ENCODE measurements around the gene SGCD.
A peak's percentile ranks its signal among the peaks of the same experiment; 100 is the strongest.
"Not testable (repeated sequence)": the region's sequence is repeated elsewhere in the genome, so short reads cannot be mapped to it uniquely, and the experiment has no call there.

SGCD gene

DNA sequence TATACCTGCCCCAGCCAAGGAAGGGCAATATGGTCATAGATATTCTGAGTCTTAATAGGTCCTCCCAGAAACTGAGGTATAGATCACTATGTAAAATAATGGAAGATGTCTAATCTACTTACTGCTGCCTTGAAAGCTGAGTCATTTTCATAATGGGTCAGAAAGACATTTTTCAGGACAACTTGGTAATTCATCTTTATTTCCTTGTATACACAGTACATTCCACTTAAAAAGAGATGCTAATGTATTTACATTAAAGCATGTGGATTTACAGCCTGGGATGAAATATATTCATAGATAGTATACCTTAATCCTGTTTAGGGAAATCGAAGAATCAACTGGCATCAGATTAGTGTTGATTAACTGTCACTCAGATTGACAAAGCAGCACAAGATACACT, 304.0 kb downstream of the SGCD start:
- DNase-seq (ENCODE audit: low spot score), result no peak

GRCh38 chr5:156634301-156634700, 307.3 kb downstream of the SGCD start:
- no peak for DNase-seq (ENCODE audit: low spot score)

- no peak for DNase-seq (ENCODE audit: low spot score)
Measured at GRCh38 chr5:156640691-156641241, 313.8 kb downstream of the SGCD start.

GRCh38 chr5:156641686-156642085, 314.7 kb downstream of the SGCD start:
- no peak for DNase-seq (ENCODE audit: low spot score)

DNA sequence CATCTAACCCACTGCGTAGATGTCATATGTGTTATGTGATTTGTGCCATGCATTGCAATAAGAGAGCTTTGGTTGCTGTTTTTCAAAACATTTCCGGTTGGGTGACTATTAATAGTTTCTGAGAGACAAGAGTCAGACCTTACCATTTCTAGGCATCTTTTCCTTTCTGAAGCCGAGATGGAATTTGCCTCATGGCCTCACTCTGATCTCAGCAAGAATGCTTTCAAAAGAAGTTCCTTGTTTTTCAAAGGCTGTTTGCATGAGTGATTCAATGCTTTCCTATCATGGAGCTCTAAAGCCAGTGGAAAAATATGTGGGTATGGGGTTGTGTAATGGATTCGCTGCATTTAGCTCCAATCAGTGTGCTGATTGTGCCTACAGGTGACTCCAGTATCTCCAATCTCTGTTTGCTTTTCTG, 320.1 kb downstream of the SGCD start:
- no peak for DNase-seq (ENCODE audit: low spot score)

DNA sequence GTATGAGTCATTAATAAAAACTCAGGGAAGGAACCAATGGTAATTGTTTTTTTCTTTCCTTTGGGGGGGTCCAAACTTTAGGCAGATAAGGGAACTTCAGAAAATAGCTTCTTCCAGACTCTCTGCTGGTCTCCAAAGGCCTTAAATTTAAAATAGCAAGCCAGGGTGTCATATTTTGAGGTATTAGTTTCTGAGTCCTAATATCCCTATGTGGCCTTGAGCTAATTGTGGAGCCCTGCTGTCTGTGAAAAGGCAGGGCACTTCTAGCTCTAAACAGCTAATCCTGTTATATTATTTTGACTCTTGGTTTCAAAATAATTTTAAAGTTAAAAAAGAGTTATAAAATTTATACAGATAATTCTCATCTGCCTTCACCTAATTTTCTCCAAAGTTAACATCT, 327.5 kb downstream of the SGCD start:
- no peak for DNase-seq (ENCODE audit: low spot score)

DNA sequence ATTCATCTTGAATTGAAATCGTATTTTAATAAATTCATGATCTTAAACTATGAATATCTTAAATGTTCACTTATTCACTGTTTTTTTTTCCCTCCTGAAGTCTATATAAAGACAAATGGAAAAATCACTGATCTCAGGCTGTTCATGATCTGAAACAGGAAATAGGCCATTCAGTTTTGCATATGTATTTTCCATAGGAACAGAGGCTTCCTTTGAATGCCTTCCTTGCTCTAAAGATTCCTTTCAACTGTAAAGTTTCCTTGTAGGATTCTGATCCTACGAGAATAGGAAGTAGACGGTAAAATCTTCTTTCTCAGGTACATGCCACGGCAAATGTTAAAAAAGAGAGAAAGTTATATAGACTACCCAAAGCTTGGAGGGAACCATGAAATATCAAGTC, 328.8 kb downstream of the SGCD start:
- no peak for DNase-seq (ENCODE audit: low spot score)

- not testable (repeated sequence) for DNase-seq (ENCODE audit: low spot score)
Measured at GRCh38 chr5:156664832-156665231, 337.9 kb downstream of the SGCD start.

DNA sequence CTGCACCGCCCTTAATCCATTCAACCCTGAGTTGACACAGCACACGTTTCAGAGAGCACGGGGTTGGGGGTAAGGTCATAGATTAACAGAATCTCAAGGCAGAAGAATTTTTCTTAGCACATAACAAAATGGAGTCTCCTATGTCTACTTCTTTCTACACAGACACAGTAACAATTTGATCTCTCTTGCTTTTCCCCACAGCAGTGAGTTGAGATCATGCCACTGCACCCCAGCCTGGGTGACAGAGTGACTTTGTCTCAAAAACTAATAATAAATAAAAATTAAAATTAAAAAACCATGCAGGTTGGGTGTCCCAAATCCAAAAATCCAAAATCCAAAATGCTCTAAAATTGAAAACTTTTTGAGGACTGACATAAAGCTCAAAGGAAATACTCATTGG, 339.7 kb downstream of the SGCD start:
- not testable (repeated sequence) for DNase-seq (ENCODE audit: low spot score)

DNA sequence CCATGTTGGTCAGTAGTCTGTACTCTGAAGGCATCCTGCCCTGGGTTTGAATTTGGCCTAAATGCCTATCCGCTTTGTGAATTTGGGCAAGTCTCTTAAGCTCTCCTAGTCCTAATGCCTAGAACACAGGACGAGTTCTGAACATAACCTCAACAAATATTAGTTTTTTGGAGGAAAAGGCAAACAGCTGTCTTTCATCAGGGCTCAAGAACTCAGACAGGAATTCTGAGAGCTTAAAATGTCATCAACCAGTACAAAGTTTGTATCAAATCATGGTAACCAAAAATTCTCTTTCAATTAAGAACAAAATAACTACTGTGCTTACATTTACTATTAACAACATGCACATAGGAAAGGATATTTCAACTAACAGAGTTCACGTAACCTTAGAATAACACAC, 340.7 kb downstream of the SGCD start:
- no peak for DNase-seq (ENCODE audit: low spot score)

GRCh38 chr5:156669416-156669815, 342.5 kb downstream of the SGCD start:
- DNase-seq (ENCODE audit: low spot score), result no peak

- DNase-seq (ENCODE audit: low spot score), result no peak
Measured at GRCh38 chr5:156670615-156671014, 343.7 kb downstream of the SGCD start.

DNA sequence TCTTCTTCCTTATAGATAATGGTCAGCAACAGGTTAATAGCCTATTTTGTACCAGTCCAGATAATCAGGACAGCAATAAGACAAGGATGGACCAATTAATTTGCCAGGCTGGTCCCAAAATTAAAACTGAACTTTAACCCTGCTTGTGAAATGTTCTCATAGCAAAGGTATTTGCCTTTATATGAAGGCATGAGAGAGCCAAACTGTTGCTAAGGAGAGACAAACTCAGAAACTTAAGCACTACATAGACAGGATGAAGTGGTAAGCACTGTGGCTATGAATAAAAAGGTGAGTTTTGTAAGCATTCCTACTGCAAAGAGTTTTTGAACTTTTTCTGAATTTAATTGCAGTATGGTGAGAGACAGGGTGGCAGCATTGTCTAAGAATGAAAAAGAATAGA, 348.4 kb downstream of the SGCD start:
- DNase-seq (ENCODE audit: low spot score), result no peak

DNA sequence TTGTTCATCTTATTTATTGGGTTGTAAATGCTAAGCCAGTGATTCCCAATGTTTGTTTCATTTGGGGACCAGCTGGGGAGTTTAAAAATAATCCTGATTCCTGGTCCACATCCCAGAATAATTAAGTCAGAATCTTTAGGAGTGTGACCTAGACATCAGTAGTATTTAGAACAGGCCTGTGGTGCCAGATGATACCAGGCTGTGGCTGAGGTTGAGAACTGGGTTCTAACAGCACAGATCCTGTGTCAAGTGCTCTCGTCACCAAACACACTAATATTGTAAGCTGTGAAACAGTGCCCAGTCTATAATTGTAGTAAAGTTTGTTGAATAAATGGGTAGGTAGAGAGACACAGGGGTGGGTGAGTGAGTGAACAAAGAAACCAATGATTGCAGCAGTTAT, 351.0 kb downstream of the SGCD start:
- DNase-seq (ENCODE audit: low spot score), result no peak

- no peak for DNase-seq (ENCODE audit: low spot score)
Measured at GRCh38 chr5:156678484-156678883, 351.5 kb downstream of the SGCD start.

DNA sequence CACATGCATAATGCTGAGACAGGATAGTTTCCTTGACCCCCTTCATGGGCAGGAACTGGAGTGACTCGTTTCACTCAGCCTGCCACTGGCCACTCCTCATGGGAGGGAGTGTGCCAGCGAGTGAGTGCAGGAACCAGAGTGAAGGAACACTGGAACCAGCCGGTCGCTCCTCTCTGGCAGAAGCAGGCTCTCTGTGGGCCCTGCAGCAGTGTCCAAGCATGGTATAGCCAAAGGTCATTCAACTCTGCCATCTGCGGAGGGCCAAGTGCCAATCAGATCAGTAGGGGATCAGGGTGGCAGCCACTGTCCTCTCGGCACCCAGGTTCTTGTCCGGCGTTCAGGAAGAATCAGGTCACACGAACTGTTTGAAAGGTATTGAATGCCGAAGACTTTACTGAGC, 353.9 kb downstream of the SGCD start:
- no peak for DNase-seq (ENCODE audit: low spot score)

GRCh38 chr5:156681265-156681664, 354.3 kb downstream of the SGCD start:
- peak; percentile 7 for DNase-seq (ENCODE audit: low spot score)

GRCh38 chr5:156682971-156683370, 356.0 kb downstream of the SGCD start:
- DNase-seq (ENCODE audit: low spot score), result no peak

DNA sequence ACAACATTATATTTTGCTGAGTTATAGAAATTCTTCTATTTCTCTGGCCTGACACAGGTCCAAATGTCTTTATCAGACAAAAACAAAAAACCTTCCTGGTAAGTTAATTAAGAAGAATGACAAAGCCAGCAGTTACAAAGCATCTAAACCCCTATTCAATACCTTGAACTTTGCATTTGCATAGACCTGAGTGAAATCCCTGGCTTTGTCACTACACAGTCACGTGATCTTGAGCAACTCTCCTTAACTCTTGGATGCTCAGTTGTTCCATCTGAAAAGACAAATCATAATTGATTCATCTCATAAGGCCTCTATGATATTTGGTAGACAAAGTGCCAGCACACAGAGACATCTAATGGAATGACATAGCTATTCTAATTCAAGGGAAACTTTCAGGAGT, 356.5 kb downstream of the SGCD start:
- no peak for DNase-seq (ENCODE audit: low spot score)

GRCh38 chr5:156684216-156684615, 357.3 kb downstream of the SGCD start:
- no peak for DNase-seq (ENCODE audit: low spot score)

- no peak for DNase-seq (ENCODE audit: low spot score)
Measured at GRCh38 chr5:156685481-156685880, 358.5 kb downstream of the SGCD start.

- no peak for DNase-seq (ENCODE audit: low spot score)
Measured at GRCh38 chr5:156686380-156686779, 359.4 kb downstream of the SGCD start.

DNA sequence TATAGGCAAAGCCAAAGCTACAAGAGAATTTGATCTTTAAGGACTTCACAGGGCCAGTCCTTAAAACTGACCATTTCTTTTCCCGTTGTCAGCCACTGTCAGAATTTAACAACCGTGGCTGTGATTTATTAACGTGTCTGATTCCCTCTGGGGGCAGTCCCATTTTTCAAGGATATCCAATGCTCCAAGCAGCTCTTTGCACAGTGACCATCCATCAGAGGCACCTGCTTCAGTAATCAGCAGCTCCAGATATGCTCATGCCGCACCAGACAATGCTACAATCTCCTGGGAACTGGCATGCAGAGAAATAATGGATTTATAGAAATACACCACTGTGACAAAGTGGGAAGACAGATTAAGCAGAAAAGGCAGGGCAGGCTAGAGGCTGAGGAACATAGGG, 359.8 kb downstream of the SGCD start:
- DNase-seq (ENCODE audit: low spot score), result no peak

DNA sequence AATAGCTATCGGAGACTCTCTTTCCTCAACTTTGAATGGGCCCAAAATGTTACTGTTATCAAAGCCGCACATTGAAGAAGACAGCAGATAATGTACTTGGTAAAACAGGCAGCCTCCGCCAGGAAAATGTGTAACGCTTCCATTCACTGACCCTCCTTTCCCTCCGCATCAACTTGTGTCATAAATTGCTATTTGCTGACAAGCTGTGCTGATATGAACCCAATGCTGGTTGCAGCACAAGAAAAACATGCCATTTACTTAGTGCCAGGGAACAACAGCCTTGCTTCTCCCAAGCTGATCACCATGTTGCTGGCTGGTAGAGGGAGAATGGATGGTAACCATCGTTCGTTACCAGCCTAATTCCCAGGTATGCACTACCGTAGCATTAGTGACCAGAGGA, 360.6 kb downstream of the SGCD start:
- DNase-seq (ENCODE audit: low spot score), result peak; percentile 3

- no peak for DNase-seq (ENCODE audit: low spot score)
Measured at GRCh38 chr5:156691572-156691971, 364.6 kb downstream of the SGCD start.

Measured in Ammon's horn (tissue), 1 donor.